AG10803 (cell line): Measurements from ENCODE around the gene NEGR1.
A peak's percentile ranks its signal among the peaks of the same experiment; 100 is the strongest.

ENCODE experiments used
- DNase-seq: peaks from one replicate; pipeline ENCODE4 v3.0.0; 2010; ENCODE audit warnings: low read depth
- H3K4me3 ChIP-seq: 2 replicates; pipeline ENCODE4 v1.5.1; 2011; ENCODE audit warnings: mild to moderate bottlenecking, low read length, control low read depth
- TF ChIP-seq, protein P1 (sequence below): conservative IDR thresholded peaks from 2 replicates; pipeline ENCODE4 v1.5.1; 2011; ENCODE audit warnings: mild to moderate bottlenecking, low read length, control low read depth, inconsistent platforms

NEGR1 gene

DNA sequence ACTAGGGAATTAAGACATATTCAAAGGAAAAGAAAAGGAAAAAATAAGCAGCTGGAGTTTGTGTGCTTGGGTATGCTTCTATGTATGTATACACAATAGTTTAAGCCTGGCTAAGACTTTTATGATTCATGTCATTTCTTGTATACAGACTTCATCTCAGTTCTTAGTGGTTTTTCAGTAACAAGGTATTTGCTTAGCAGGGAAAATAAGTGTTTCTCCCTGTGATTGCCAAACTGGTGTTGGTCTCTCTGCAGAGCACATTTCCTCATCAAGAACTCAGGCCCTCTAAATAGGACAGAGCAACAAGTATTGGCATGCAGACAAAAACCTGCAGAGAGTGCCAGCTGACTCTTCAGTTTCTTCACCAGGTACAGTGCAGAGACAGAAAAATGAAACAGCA is 717.1 kb downstream of the NEGR1 start:
- H3K4me3 ChIP-seq: no peak overlapping the region
- DNase-seq: peak; percentile 63
- TF ChIP-seq, protein P1, sequence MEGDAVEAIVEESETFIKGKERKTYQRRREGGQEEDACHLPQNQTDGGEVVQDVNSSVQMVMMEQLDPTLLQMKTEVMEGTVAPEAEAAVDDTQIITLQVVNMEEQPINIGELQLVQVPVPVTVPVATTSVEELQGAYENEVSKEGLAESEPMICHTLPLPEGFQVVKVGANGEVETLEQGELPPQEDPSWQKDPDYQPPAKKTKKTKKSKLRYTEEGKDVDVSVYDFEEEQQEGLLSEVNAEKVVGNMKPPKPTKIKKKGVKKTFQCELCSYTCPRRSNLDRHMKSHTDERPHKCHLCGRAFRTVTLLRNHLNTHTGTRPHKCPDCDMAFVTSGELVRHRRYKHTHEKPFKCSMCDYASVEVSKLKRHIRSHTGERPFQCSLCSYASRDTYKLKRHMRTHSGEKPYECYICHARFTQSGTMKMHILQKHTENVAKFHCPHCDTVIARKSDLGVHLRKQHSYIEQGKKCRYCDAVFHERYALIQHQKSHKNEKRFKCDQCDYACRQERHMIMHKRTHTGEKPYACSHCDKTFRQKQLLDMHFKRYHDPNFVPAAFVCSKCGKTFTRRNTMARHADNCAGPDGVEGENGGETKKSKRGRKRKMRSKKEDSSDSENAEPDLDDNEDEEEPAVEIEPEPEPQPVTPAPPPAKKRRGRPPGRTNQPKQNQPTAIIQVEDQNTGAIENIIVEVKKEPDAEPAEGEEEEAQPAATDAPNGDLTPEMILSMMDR: no peak

DNA sequence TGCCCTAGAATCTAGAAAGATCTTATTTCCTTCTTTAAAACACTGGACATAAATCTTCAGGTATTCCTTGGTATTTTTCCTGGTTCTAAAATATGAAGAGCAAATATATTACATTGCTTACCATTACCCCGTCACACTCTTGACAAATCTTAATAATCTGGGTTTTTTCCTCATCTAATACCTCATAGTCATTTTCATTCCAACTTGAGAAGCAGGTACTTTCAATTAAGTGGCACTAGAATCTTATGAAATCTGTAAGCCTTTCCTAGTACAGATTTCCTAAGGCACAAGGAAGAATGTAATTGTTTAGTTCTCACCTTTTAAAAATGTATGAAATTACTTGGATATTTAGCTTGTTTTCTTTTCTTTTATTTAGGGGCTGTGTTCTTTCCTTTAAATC is 720.0 kb downstream of the NEGR1 start:
- TF ChIP-seq, protein P1: no peak
- DNase-seq: no peak
- H3K4me3 ChIP-seq: no peak overlapping the region

DNA sequence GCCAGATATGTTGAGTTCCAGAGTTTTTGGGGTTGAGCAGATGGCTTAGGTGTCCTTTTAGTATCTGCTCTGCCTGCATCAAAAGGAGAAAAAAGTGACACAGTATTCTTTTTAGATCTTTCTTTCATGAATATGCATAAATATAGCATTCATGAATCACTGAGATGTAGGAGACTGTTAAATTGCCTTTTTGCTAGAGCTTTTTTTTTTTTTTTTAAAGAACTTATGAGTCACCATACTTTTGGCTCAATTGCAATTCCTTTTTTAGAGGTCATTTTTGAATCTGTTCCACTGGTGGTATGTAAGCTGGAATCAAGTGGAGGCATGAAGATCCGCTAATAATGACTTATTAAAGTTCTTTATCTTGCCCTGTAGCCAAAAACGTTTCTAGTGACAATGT is 720.6 kb downstream of the NEGR1 start:
- TF ChIP-seq, protein P1: no peak
- peak; percentile 79 for DNase-seq
- H3K4me3 ChIP-seq: no peak overlapping the region

DNA sequence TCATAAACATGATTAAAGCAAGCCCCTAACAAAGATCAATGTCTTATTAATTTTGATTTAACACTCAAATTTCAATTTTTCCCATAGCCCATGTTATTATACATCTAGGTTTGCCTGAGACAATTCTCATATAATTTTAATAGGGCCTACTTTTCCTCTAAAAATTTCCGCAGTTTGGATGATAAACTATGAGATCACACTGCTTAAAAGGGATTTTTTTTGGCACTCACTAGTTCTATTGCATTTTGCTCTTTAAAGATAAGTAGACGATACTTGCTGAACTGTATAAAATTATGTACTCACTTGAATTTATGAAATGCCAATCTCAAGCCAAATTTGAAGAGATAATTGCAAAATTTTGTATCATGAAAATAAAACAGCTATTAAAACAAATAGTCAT is 721.1 kb downstream of the NEGR1 start:
- TF ChIP-seq, protein P1: no peak
- DNase-seq: no peak
- no peak overlapping the region for H3K4me3 ChIP-seq

DNA sequence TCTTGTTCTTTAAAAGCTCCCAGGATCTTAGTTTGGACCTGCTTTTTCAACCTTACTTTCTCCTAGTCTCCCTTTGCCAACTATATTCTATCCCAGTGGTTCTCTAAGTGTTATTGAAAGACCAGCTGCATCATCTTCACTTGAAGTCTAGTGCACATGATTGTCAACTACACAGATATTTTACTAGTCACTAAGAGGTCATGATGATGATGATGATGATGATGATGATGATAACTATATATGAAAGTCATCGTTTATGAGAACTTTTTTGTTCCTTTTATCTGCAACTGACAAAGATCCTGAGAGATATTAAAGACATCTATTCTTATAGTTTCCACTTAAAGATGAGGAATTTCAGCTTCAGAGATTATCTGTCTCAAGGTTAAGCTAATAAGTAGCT is 722.5 kb downstream of the NEGR1 start:
- H3K4me3 ChIP-seq: no peak overlapping the region
- TF ChIP-seq, protein P1: no peak
- DNase-seq: no peak

DNA sequence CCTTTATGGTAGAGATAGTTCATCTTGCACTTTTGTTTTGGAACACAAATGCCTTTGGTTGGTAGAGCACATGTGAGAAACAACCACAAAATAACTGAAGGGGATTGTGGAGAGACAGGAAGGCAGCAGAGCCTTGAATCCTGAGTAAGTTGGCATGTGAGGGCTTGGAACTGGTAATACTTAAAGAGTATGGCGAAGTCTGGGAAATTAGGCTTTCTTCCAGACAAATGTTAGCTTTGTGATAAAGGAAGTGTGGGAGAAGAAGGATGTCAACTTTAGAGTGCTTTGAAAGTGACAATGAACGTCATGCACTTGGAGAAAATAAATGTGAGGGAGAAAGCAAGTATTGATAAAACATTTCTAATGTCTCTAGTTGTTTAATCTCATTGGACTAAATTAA is 725.2 kb downstream of the NEGR1 start:
- TF ChIP-seq, protein P1: no peak
- no peak overlapping the region for H3K4me3 ChIP-seq
- DNase-seq: no peak

DNA sequence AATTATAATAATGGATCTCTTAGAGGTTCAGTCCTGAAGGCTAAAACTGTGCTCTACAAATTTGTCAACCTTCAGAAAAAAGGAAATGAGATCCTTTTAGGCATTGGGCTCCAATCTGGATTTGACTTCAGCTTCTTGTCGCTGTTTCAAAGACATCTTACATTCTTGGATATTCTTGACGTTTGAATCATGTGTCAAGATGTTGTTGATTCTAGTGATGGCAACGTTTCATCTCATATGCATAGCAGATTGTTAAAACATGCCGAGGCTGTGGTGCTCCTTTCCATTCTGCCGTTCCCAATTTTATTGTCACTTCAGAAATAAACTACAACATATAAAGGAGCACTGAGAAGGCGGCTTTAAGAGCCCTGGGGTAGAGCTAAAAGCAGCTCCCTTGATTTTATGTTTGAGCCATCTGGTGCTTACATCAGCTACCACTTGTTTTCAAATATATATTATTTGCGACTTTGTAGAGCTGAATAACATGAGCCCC is 733.9 kb downstream of the NEGR1 start:
- TF ChIP-seq, protein P1: no peak
- peak; percentile 6 for DNase-seq
- no peak overlapping the region for H3K4me3 ChIP-seq
